GM13976 (cell line): Measurements from ENCODE around the gene HOXD9.
A peak's percentile ranks its signal among the peaks of the same experiment; 100 is the strongest.

Experiments
- DNase-seq: peaks from one replicate; pipeline ENCODE4 v3.0.0; 2012; ENCODE audit warnings: low spot score
- in situ Hi-C: fragments of 300-500 bp; cut with MboI; formaldehyde crosslinking; loops from one replicate; pipeline ENCODE4 v1.12.0; 2022; ENCODE audit warnings: low sequenced_read_pairs, mixed read lengths, inconsistent platforms; ENCODE audit not compliant: unreplicated experiment
- TF ChIP-seq, protein P1 (sequence below): IDR thresholded peaks from 2 replicates; pipeline ENCODE4 v1.5.1; 2012; ENCODE audit warnings: borderline replicate concordance, mild to moderate bottlenecking; ENCODE audit not compliant: insufficient read depth; ENCODE audit errors: extremely low read depth, missing control alignments, control extremely low read depth

The HOXD9 gene

DNA sequence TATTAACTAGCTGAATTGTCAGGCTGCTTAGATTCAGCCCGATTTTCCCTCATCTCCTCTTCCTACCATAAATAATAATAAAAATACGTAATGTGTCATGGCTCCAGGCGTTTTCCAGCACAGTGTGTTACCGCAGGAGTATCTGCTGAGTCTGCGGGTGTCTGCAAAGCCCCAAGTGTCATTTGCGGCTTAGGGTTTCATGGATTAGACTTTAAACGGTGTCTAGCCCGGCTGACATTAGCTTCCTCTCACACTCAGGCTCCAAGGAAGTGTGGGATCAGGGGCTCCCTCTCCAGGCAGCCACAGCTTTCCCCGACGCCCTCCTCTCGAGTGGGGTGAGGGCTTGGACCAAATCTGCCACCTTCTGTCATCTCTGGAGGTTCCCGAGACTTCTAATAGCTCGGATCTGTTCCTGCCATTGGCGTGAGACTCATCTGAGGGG lies 51.9 kb downstream of the HOXD9 start:
- peak; percentile 25 for DNase-seq
- TF ChIP-seq, protein P1, sequence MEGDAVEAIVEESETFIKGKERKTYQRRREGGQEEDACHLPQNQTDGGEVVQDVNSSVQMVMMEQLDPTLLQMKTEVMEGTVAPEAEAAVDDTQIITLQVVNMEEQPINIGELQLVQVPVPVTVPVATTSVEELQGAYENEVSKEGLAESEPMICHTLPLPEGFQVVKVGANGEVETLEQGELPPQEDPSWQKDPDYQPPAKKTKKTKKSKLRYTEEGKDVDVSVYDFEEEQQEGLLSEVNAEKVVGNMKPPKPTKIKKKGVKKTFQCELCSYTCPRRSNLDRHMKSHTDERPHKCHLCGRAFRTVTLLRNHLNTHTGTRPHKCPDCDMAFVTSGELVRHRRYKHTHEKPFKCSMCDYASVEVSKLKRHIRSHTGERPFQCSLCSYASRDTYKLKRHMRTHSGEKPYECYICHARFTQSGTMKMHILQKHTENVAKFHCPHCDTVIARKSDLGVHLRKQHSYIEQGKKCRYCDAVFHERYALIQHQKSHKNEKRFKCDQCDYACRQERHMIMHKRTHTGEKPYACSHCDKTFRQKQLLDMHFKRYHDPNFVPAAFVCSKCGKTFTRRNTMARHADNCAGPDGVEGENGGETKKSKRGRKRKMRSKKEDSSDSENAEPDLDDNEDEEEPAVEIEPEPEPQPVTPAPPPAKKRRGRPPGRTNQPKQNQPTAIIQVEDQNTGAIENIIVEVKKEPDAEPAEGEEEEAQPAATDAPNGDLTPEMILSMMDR: no peak
- in situ Hi-C loops: no loop called here
